HCT116 (cell line): ENCODE measurements around the gene GCNT2. TPM values are rescaled to one million over a fixed set of nuclear protein-coding genes. Genes with fewer than 3 reads are reported as not detected.

ENCODE experiments used
- ATAC-seq: fragments of 200-7000 bp; cut with Tn5 transposase; 2 replicates; pipeline ENCODE4 v1.9.1; 2020; ENCODE audit warnings: mild to moderate bottlenecking, moderate library complexity
- BruUV-seq: library from RNA; stranded (reverse); fragments of 400-500 nt; replicated peaks from 2 replicates; lab custom pipeline; 2021; lab: Mats Ljungman, UMichigan
- CTCF ChIA-PET: fragments of 300-600 bp; sonication (Branson Sonifier 250); formaldehyde crosslinking; loops from one replicate; lab custom pipeline; 2021; ENCODE audit warnings: antibody characterized with exemption; lab: Charles Lee
- POLR2A ChIA-PET: fragments of 300-600, 350-600 bp; sonication (Branson Sonifier 250); formaldehyde crosslinking; loops from one replicate; lab custom pipeline; 2021; ENCODE audit warnings: antibody characterized with exemption; lab: Charles Lee
- RAD21 ChIA-PET, 2 experiments: fragments of 300-600 bp; sonication (Branson Sonifier 250); formaldehyde crosslinking; loops; one replicate each; lab custom pipeline; 2023; ENCODE audit warnings: low total read pairs in 2 of 2; ENCODE audit not compliant: uncharacterized antibody in 2 of 2, unreplicated experiment in 2 of 2, low non-redundant PET in 1 of 2; lab: Charles Lee
- DNase-seq: peaks from one replicate; pipeline ENCODE4 v3.0.0-alpha.2; 2010; ENCODE audit warnings: low read depth, low spot score
- H2AFZ ChIP-seq: fragments of 200-600 bp; shearing (Covaris generic), sonication (generic); 2 replicates; pipeline ENCODE4 v1.6.1; 2017; ENCODE audit warnings: low read depth, mixed run types, mixed read lengths, antibody characterized with exemption, low read length; ENCODE audit not compliant: poor library complexity, severe bottlenecking
- H3K27ac ChIP-seq: 2 replicates; pipeline ENCODE4 v1.5.1; 2012; ENCODE audit warnings: low read depth, low read length
- H3K27me3 ChIP-seq: fragments of 200-600 bp; sonication (generic); 2 replicates; pipeline ENCODE4 v1.6.1; 2016; ENCODE audit warnings: mixed run types, low read length, mixed read lengths; ENCODE audit not compliant: insufficient read depth
- H3K36me3 ChIP-seq, 2 experiments: fragments of 200-500 bp in 1 of 2; fragments of 200-600 bp in 1 of 2; sonication (Bioruptor generic) in 1 of 2; sonication (generic) in 1 of 2; 2 replicates each; pipeline versions ENCODE4 v1.5.1 to v1.6.1; 2014 to 2016; ENCODE audit warnings: low read length in 2 of 2, inconsistent platforms in 1 of 2, mixed read lengths in 1 of 2, mixed run types in 1 of 2; ENCODE audit not compliant: insufficient read depth in 2 of 2, control insufficient read depth in 1 of 2
- H3K4me1 ChIP-seq, 2 experiments: fragments of 200-600 bp in 1 of 2; sonication (generic) in 1 of 2; 2 replicates each; pipeline versions ENCODE4 v1.5.1 to v1.6.1; 2012 to 2017; ENCODE audit warnings: low read length in 2 of 2, inconsistent platforms in 1 of 2, mild to moderate bottlenecking in 1 of 2, mixed read lengths in 1 of 2, mixed run types in 1 of 2, moderate library complexity in 1 of 2; ENCODE audit not compliant: insufficient read depth in 2 of 2, control insufficient read depth in 1 of 2
- H3K4me2 ChIP-seq: fragments of 200-600 bp; sonication (generic); 2 replicates; pipeline ENCODE4 v1.6.1; 2017; ENCODE audit warnings: mixed run types, low read length, mixed read lengths
- H3K4me3 ChIP-seq, 2 experiments: fragments of 200-600 bp in 1 of 2; sonication (generic) in 1 of 2; replicated peaks in 1 of 2; 2 replicates each; pipeline ENCODE4 v1.5.1; 2011 to 2016; ENCODE audit warnings: low read length in 2 of 2, control low read depth in 1 of 2, low read depth in 1 of 2, mild to moderate bottlenecking in 1 of 2, mixed read lengths in 1 of 2, mixed run types in 1 of 2
- H3K79me2 ChIP-seq: fragments of 200-600 bp; sonication (generic); 2 replicates; pipeline ENCODE4 v1.6.1; 2017; ENCODE audit warnings: mild to moderate bottlenecking, mixed run types, low read length, moderate library complexity, mixed read lengths; ENCODE audit not compliant: insufficient read depth
- H3K9ac ChIP-seq: fragments of 200-600 bp; sonication (generic); 2 replicates; pipeline ENCODE4 v1.6.1; 2016; ENCODE audit warnings: low read length, mixed read lengths
- H3K9me2 ChIP-seq: fragments of 200-600 bp; sonication (generic), shearing (Covaris generic); 2 replicates; pipeline ENCODE4 v1.6.1; 2017; ENCODE audit warnings: mixed run types, mild to moderate bottlenecking, moderate library complexity; ENCODE audit not compliant: insufficient read depth
- H3K9me3 ChIP-seq, 2 experiments: fragments of 200-500 bp in 1 of 2; fragments of 200-600 bp in 1 of 2; sonication (Bioruptor generic) in 1 of 2; sonication (generic) in 1 of 2; 2 replicates each; pipeline ENCODE4 v1.6.1; 2014 to 2017; ENCODE audit warnings: low read length in 2 of 2, mixed read lengths in 2 of 2, inconsistent platforms in 1 of 2, low read depth in 1 of 2, mild to moderate bottlenecking in 1 of 2, mixed run types in 1 of 2, moderate library complexity in 1 of 2; ENCODE audit not compliant: control insufficient read depth in 1 of 2, insufficient read depth in 1 of 2
- H4K20me1 ChIP-seq: fragments of 200-600 bp; sonication (generic), shearing (Covaris generic); 2 replicates; pipeline ENCODE4 v1.6.1; 2017; ENCODE audit warnings: mixed run types, mild to moderate bottlenecking, moderate library complexity; ENCODE audit not compliant: insufficient read depth
- CBX3 ChIP-seq: IDR thresholded peaks from 2 replicates; pipeline ENCODE4 v1.6.1; 2012; ENCODE audit warnings: low read depth
- EGR1 ChIP-seq: IDR thresholded peaks from 2 replicates; pipeline ENCODE4 v1.6.1; 2012; ENCODE audit warnings: low read depth
- ELF1 ChIP-seq: IDR thresholded peaks from 2 replicates; pipeline ENCODE4 v1.6.1; 2012; ENCODE audit warnings: low read depth, borderline replicate concordance
- EZH2 ChIP-seq: fragments of 200-600 bp; sonication (generic); IDR thresholded peaks from 2 replicates; pipeline ENCODE4 v1.6.1; 2017; ENCODE audit warnings: antibody characterized with exemption, mixed run types
- POLR2A ChIP-seq: IDR thresholded peaks from 2 replicates; pipeline ENCODE4 v1.7.0; 2011; ENCODE audit warnings: borderline replicate concordance; ENCODE audit not compliant: insufficient read depth, insufficient read length; ENCODE audit errors: extremely low read depth
- POLR2AphosphoS5 ChIP-seq: IDR thresholded peaks from 2 replicates; pipeline ENCODE4 v1.6.1; 2011; ENCODE audit warnings: mild to moderate bottlenecking, low read depth, low read length, moderate library complexity
- SIN3A ChIP-seq: IDR thresholded peaks from 2 replicates; pipeline ENCODE4 v1.6.1; 2012; ENCODE audit warnings: low read depth
- SRF ChIP-seq: IDR thresholded peaks from 2 replicates; pipeline ENCODE4 v1.6.1; 2012; ENCODE audit warnings: low read depth
- TCF7L2 ChIP-seq: IDR thresholded peaks from 2 replicates; pipeline ENCODE4 v1.7.0; 2011; ENCODE audit warnings: borderline replicate concordance, inconsistent platforms; ENCODE audit not compliant: insufficient read depth, insufficient read length; ENCODE audit errors: extremely low read depth
- YY1 ChIP-seq: IDR thresholded peaks from 2 replicates; pipeline ENCODE4 v1.6.1; 2011; ENCODE audit warnings: low read length, low read depth, moderate library complexity, mild to moderate bottlenecking; ENCODE audit not compliant: insufficient replicate concordance; ENCODE audit errors: extremely low read depth
- ZFX ChIP-seq: fragments of 450-650 bp; IDR thresholded peaks from 2 replicates; pipeline ENCODE4 v1.6.1; 2017
- intact Hi-C: fragments of 100-400 bp; cut with micrococcal nuclease; formaldehyde crosslinking; loops from 2 replicates; pipeline ENCODE4 v1.10.0; 2022
- total RNA-seq: library from RNA; stranded (reverse); gene quantifications from one replicate; pipeline ENCODE4 v1.2.1, GENCODE V29; 2021; ENCODE audit not compliant: unreplicated experiment
- TF ChIP-seq, protein P1 (sequence below): IDR thresholded peaks from 2 replicates; pipeline ENCODE4 v1.6.1; 2012

The GCNT2 gene
- total RNA-seq, 1 experiment from 2014 or later: 0.74 TPM

DNA sequence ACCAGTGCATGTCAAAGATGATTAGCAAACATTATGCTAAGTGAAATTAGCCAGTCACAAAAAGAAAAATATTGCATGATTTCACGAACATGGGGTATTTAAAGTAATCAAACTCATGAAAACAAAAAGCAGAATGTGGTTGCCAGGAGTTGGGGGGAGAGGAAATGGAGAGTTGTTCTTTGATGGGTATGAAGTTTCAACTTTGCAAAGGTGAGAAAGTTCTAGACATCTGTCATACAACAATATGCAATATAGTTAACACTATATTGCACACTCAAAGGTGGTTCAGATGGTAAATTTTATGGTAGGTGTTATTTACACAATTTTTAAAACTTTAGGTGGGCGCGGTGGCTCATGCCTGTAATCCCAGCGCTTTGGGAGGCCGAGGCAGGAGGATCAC, 13.4 kb upstream of the GCNT2 start:
- TF ChIP-seq POLR2A: no peak
- no peak for TF ChIP-seq POLR2AphosphoS5
- TF ChIP-seq SRF: no peak
- TF ChIP-seq EGR1: no peak
- TF ChIP-seq YY1: no peak
- no peak for TF ChIP-seq ELF1
- TF ChIP-seq, protein P1, sequence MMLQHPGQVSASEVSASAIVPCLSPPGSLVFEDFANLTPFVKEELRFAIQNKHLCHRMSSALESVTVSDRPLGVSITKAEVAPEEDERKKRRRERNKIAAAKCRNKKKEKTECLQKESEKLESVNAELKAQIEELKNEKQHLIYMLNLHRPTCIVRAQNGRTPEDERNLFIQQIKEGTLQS: no peak
- TF ChIP-seq TCF7L2: no peak
- TF ChIP-seq ZFX: no peak
- no peak for TF ChIP-seq CBX3
- TF ChIP-seq SIN3A: no peak
- TF ChIP-seq EZH2: no peak
- TF ChIP-seq, all 23 proteins: peak for 0

More for the DNA sequence above, 13.4 kb upstream of the GCNT2 start:
- no peak overlapping the region for H3K4me3 ChIP-seq
- no peak overlapping the region for H2AFZ ChIP-seq
- no peak overlapping the region for H3K4me2 ChIP-seq
- H3K9me2 ChIP-seq: no peaks in the 10 kb centered on the region
- intact Hi-C loops: no loop called here
- no TSS peak for BruUV-seq
- ChIA-PET CTCF (interaction anchor here (1.3 kb wide), 1 partner anchor 293 kb away, joined by 5 read pairs; no protein-coding TSS in a partner anchor), RAD21 (no interaction called here), POLR2A (no interaction called here)
- no peaks in the 10 kb centered on the region for H3K4me1 ChIP-seq
- no peak for ATAC-seq
- H3K36me3 ChIP-seq: no peaks in the 10 kb centered on the region
- DNase-seq: no peak
- no peaks in the 10 kb centered on the region for H3K9me3 ChIP-seq
- H3K27me3 ChIP-seq: no peaks in the 10 kb centered on the region
- H4K20me1 ChIP-seq: no peaks in the 10 kb centered on the region
- H3K9ac ChIP-seq: no peak overlapping the region
- no peak overlapping the region for H3K27ac ChIP-seq
- H3K79me2 ChIP-seq: no peaks in the 10 kb centered on the region
